ENCODE measurements around the gene BICDL1.

DNA sequence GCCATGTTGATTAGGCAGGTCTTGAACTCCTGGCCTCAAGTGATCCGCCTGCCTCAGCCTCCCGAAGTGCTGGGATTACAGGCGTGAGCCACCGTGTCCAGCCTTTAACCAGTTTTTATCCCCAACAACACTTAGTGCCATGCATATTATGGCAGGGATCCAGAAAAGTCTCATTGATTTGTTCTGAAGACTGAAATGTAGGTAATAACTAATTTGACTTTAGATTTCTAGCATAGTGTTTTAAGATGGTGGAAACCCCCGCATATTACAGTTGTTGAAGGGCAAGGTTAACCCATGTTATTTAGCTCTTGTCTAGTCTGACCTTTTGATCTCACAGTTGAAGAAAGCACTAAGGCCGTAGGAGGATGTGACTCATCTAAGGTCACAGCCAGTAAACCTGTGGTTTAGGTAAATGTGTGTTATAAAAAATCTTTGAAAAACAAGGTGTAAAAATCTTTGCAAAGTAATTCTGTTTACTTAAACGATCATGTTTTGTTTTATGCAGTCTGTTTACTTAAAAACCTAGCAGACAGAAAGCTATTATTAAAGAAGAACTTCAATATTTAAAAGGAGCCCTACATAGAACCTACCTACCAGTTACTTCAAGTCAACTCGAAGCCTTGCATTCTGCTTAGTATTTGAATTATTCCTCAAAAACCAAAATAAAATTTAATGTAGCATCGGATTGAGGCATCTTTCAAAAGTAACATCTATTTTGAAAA lies 24.8 kb downstream of the BICDL1 start:
- TF ChIP-seq, protein P1, sequence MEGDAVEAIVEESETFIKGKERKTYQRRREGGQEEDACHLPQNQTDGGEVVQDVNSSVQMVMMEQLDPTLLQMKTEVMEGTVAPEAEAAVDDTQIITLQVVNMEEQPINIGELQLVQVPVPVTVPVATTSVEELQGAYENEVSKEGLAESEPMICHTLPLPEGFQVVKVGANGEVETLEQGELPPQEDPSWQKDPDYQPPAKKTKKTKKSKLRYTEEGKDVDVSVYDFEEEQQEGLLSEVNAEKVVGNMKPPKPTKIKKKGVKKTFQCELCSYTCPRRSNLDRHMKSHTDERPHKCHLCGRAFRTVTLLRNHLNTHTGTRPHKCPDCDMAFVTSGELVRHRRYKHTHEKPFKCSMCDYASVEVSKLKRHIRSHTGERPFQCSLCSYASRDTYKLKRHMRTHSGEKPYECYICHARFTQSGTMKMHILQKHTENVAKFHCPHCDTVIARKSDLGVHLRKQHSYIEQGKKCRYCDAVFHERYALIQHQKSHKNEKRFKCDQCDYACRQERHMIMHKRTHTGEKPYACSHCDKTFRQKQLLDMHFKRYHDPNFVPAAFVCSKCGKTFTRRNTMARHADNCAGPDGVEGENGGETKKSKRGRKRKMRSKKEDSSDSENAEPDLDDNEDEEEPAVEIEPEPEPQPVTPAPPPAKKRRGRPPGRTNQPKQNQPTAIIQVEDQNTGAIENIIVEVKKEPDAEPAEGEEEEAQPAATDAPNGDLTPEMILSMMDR (IDR thresholded peaks at IDR 0.05), result no peak
- TF ChIP-seq POLR2A (IDR thresholded peaks at IDR 0.05), result no peak

Measured in upper lobe of left lung (tissue), 4 donors.